Measurements from ENCODE around the gene IL6.
"Not testable (repeated sequence)": the region's sequence is repeated elsewhere in the genome, so short reads cannot be mapped to it uniquely, and the experiment has no call there.

IL6 gene

DNA sequence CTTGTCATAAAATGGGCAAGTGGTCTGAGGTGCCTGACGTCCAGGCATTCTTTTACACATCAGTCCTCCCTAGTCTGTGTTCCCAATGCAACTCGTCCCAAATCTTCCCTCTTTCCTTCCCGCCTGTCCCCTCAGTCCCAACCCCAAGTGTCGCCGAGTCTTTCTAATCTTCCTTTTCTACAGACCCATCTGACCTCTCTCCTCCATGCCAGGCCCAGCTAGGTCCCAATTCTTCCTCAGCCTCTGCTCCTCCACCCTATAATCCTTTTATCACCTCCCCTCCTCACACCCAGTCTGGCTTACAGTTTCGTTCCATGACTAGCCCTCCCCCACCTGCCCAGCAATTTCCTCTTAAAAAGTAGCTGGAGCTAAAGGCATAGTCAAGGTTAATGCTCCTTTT is 22.3 kb upstream of the IL6 start:
- not testable (repeated sequence) for DNase-seq

DNA sequence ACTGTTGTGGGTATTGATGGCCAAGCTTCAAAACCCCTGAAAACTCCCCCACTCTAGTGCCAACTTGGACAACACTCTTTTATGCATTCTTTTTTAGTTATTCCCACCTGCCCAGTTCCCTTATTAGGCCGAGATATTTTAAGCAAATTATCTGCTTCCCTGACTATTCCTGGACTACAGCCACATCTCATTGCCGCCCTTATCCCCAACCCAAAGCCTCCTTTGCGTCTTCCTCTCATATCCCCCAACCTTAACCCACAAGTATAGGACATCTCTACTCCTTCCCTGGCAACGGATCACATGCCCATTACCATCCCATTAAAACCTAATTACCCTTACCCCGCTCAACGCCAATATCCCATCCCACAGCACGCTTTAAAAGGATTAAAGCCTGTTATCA is 21.1 kb upstream of the IL6 start:
- DNase-seq, result not testable (repeated sequence)

DNA sequence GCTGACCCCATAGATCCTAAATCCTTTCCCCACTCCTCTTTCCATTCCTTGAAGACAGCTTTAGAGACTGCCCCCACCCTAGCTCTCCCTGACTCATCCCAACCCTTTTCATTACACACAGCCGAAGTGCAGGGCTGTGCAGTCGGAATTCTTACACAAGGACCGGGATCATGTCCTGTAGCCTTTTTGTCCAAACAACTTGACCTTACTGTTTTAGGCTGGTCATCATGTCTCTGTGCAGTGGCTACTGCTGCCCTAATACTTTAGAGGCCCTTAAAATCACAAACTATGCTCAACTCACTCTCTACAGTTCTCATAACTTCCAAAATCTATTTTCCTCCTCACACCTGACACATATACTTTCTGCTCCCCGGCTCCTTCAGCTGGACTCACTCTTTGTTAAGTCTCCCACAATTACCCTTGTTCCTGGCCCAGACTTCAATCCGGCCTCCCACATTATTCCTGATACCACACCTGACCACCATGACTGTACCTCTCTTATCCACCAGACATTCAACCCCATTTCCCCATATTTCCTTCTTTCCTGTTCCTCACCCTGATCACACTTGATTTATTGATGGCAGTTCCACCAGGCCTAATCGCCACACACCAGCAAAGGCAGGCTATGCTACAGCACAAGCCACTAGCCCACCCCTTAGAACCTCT is 19.8 kb upstream of the IL6 start:
- DNase-seq, result not testable (repeated sequence)

DNA sequence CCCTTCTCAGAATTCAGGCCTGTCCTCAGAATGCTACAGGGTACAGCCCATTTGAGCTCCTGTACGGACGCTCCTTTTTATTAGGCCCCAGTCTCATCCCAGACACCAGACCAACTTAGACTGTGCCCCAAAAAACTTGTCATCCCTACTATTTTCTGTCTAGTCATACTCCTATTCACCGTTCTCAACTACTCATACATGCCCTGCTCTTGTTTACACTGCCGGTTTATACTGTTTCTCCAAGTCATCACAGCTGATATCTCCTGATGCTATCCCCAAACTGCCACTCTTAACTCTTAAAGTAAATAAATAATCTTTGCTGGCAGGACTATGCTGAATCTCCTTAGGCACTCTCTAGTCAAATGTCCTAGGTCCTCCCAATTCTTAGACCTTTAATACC is 18.8 kb upstream of the IL6 start:
- not testable (repeated sequence) for DNase-seq

DNA sequence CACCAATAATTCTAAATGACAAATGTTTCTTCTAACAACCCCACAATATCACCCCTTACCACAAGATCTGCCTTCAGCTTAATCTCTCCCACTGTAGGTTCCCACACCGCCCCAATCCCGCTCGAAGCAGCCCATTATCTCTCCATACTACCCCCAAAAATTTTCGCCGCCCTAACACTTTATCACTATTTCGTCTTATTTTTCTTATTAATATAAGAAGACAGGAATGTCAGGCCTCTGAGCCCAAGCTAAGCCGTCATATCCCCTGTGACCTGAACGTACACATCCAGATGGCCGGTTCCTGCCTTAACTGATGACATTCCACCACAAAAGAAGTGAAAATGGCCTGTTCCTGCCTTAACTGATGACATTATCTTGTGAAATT is 18.3 kb upstream of the IL6 start:
- not testable (repeated sequence) for DNase-seq

DNA sequence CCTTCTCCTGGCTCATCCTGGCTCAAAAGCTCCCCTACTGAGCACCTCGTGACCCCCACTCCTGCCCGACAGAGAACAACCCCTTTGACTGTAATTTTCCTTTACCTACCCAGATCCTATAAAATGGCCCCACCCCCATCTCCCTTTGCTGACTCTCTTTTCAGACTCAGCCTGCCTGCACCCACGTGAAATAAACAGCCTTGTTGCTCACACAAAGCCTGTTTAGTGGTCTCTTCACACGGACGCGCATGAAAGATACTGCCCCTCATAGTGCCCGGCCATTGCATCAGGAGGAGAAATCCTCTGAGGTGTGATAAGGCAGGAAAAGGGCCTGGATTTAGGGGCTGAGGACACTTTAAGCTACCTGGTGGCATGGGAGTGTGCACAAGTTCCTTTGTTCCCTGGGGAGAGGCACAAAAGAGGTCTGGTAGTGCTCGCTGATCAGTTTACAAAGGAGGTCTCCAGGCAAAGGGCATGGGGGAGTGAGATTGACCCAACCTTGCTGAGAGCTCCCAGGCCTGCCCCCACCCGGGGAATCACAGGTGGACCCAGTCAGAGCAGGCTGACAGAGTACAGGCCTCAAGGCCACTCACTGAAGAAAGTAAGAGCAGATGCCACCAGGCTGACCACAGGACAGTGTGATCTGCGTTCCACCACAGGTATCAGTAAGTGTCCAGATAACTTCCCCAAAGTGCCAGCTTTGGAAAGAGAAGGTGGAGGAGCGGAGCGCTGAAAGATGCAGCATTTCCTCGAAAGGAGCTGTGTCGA is 17.8 kb upstream of the IL6 start:
- DNase-seq, result not testable (repeated sequence)

DNA sequence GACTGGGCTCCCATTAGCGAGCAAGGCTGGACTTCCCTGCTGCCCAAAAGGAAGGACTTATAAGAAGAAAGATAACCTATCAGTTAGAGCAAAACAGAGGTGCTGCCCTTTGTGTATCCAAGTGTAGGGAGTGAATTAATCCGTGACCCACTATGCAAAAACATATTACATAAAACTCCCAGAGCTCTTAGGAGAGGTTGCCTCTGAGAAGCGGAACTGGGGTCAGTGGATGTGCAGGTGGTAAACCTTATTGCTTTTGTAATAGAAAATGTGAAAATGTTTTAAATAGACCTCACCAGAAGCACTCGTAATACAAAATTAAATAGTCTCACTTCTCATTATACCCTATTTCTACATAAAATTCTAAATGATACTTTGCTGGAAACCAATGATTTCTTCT is 17.1 kb upstream of the IL6 start:
- DNase-seq, result no peak

DNA sequence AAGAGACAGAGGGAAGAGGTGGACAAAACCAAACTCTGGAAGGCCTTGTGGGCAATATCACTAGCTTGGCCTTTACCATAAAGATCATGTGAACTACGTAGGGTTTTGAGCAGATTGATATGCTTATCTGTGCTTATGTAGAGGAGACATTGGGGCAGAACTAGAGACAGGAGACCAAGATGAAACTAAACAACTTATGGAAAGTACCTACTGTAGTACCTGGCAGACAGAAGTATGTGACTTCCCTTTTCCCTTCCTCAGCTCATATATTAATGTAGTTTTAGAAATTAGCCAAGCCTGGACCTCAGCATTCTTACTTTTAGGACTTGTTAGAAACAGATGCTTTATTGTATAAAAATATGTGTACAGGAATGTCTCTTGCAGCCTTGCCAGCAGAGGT is 14.0 kb upstream of the IL6 start:
- no peak for DNase-seq

DNA sequence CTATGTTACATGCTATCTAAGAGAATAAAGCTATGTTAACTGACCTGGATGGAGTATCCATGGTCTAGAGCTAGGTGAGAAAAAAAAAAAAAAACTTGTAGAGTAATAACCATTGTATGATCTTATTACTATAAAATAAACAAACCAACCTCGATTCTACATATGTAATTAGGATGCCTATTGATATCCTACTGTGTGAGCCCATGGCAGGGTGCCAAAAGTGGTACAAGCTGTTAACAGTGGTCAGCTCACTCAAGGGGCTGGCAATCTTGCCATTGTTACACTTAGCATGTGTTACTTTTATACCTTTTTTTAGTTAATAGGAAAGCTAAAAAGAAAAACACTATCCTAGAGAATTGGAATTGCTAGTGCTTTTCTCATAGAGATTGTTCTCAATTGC is 13.5 kb upstream of the IL6 start:
- no peak for DNase-seq

DNA sequence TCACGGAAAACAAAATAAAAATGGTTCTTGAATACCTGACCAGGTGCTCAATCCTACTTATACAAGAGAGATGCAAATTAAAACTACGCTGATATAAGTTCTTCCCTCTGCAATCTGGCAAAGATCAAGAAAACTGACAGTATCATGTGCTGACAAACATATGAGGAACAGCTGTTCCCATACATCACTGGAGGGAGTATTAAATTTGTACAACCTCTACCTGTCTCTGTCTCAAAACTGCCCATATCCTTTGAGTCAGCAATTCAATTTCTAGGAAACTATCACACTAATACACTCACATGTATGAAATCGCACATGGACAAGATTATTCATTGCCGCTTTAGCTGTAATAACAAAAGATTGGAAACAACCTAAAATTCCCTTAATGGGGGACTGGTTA is 11.0 kb upstream of the IL6 start:
- DNase-seq, result no peak

DNA sequence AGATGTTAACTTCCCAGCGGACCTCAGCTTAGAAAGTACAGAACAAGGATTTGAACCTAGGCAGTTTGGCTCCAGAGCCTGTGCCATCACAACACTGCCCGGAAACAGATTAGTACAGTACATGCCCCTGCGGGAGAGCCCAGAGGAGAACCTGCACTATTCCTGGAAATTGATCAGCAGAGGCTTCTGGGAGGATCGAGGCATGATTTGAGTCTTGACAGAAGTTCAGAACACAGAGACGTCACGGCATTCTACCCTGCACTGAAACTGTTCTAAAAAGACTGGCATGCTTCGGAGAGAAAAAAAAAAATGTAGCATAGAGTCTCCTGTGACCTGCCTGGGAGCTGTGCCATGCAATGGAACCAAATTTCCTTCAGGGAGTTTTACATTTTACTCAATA is 9.2 kb upstream of the IL6 start:
- no peak for DNase-seq

DNA sequence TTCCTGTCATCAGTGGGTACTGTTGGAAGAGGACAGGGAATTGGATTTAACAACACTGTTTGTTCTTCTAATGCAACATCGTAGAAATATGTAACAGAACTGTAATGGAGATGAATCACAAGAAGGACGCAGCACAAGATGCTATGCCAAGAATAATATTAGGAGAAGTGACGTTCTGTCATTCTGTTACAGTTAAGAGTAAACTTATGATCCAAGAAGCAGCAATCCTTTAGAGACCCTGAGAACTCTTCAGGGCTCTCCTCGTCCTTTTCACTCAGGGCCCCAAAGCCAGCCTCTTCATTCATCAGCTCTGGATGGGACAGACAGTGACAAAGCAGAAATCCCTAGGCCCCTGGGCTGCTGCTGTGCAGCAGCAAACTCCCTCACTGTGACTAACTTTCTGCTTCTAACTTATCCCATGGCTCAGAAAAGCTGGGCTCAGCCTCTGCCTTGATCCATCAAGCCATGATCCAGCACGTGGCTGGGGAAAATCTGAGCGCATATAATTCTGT is 8.7 kb upstream of the IL6 start:
- peak; percentile 43 for DNase-seq

DNA sequence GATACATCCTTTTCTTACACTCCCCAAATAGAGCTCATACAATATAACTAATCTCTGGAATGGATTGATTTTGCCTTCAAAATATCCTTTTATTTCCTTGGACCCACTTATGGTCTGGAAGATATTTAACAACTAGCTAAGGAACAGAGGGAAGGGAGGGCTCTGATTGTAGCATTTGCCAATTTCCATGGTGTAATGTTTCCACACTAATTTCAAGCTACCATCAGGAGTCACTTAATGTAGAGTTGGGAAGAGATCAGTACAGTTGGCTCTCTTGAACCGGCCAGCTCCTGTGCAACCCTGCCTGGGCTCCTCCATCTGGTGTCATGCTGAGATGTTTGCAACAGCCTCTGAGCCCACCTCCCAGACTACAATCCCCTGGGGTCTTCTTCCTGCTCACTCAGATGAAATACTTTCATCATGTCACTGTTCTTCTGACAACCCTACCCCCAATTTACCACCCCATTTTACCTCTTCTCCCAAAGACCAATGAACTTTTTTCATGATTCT is 8.0 kb upstream of the IL6 start:
- no peak for DNase-seq

DNA sequence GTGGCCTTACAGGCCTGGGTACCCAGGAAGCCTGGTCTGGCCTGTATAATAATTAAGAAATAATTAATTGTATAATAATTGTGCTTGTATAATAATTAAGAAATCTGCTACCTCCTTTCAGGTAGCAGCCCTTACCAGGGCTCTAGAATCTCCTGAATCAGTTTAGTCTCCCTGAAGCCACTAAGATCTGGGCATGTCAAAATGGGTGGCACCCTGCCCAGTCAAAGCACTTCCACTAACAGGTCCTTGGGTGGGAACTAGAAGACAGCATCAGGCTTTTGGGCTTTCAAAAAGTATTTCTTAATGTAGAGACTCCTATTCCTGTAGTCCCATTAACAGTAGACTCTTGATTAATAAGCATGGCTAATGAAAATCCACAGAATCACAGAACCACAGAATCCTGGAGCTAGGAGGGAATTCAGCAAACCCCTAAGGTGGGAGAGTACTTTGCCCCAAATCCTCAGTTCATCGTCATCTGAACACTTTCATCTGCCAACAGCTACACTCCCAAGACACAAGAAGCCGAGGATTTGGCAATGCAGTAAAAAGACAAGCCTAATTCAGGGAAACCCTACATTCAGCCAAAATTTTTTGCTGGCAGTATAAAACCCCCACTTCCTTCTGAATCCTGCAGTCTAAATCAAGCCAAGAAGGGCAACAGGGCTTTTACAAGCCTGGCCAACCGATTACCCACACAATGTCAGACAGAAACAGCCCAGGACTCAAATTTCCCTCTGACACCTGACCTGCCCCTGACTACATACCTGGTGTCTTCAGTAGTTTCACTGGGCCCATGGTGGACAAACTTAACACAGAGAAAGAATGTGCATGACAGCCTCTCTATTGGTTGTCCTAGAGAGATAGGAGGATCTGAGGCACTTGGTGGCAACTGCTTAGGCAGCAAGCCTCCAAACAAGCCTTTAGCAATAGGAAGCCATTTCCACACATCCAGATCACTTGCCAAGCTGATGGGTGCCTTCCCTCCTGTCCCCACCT is 5.9 kb upstream of the IL6 start:
- DNase-seq, result no peak

DNA sequence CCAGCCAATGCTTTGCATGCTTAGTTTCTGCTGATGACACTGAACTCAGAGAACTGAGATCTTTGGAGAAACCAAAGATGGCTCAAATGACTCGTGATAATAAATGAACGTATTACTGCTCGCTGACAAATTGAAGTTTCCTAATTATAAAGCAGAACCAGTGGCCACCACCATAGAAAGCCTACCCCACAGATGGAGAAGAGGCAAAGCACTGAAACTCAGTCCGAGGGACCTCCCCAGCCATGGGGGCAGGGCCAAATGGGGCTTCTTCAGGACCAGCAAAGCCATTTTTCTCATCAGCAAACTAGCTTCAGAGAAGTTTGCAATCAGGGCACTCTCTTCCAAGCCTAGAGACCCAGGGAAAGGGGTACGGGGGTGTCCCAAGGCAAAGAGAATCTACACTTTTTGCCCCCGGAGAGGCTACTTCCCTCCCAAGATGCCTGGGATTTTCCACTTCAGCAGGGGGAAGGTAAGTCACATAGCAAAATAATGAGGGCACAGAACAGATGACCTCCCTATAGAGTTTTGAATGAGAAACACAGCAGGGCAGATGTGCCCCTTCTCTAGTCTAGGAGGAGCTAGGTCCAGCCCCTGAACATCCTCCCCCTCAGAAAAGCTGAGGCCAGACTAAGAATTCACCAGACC is 4.3 kb upstream of the IL6 start:
- DNase-seq, result no peak

DNA sequence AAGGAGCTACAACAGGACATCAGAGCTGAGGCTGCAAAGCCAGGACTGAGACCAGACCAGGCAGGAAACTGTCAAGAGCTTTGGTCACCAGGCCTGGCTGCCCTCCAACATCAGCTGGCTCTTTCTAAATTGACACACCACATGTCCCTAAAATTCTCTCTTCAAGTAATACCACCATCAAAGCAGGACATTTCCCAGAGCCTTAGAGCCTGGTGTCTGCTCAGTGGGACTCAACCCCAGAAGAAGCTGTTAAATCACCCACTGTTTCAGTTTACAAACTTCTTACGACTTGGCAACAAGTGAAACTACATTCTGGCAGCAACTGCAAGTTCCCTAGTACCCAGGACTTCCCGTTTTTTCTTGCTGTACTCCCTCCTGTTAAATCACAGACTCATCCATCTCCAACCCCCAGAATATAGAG is 3.8 kb upstream of the IL6 start:
- DNase-seq, result no peak

DNA sequence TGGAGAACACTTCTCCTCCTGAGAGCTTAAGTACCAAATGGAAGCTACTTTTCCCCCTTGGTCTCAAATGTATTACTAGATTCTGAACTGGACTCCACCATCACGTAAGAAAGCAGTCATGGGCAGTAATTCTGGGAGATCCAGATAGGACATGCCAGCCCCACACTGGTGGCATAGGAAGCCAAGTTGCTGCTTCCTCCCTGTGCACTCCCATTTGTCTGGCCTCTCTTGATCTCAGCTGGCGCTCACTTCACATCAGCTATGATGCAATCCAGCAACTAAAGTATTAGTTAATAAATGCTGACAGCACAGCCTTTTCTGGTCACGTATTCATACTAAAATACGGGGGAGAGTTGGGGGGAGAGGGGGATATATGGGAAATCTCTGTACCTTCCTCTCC is 3.4 kb upstream of the IL6 start:
- DNase-seq, result no peak

DNA sequence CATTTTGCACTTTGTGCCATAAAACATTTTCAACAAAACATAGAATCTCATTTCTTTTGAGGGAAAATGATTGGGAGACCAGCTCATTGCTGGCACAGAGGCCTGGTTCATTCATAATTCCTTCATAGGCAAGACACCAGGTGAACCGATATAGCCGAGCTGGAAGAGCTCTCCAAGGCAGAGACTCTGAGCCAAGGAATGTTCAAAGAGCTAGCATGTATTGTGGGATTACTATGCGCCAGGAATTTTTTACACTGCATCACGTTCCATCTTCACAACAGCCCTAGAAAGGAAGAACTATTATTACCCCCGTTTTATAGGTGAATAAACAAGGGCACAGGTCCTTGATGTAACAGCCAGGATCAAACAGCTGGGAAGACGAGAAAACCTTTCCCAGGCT is 2.1 kb upstream of the IL6 start:
- DNase-seq, result no peak

DNA sequence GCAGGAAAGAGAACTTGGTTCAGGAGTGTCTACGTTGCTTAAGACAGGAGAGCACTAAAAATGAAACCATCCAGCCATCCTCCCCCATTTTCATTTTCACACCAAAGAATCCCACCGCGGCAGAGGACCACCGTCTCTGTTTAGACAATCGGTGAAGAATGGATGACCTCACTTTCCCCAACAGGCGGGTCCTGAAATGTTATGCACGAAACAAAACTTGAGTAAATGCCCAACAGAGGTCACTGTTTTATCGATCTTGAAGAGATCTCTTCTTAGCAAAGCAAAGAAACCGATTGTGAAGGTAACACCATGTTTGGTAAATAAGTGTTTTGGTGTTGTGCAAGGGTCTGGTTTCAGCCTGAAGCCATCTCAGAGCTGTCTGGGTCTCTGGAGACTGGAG is 1.4 kb upstream of the IL6 start:
- no peak for DNase-seq

DNA sequence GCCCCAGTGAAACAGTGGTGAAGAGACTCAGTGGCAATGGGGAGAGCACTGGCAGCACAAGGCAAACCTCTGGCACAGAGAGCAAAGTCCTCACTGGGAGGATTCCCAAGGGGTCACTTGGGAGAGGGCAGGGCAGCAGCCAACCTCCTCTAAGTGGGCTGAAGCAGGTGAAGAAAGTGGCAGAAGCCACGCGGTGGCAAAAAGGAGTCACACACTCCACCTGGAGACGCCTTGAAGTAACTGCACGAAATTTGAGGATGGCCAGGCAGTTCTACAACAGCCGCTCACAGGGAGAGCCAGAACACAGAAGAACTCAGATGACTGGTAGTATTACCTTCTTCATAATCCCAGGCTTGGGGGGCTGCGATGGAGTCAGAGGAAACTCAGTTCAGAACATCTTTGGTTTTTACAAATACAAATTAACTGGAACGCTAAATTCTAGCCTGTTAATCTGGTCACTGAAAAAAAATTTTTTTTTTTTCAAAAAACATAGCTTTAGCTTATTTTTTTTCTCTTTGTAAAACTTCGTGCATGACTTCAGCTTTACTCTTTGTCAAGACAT is 574 bp upstream of the IL6 start:
- DNase-seq, result peak; percentile 43

DNA sequence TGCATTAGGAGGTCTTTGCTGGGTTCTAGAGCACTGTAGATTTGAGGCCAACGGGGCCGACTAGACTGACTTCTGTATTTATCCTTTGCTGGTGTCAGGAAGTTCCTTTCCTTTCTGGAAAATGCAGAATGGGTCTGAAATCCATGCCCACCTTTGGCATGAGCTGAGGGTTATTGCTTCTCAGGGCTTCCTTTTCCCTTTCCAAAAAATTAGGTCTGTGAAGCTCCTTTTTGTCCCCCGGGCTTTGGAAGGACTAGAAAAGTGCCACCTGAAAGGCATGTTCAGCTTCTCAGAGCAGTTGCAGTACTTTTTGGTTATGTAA is 675 bp downstream of the IL6 start:
- DNase-seq, result no peak

DNA sequence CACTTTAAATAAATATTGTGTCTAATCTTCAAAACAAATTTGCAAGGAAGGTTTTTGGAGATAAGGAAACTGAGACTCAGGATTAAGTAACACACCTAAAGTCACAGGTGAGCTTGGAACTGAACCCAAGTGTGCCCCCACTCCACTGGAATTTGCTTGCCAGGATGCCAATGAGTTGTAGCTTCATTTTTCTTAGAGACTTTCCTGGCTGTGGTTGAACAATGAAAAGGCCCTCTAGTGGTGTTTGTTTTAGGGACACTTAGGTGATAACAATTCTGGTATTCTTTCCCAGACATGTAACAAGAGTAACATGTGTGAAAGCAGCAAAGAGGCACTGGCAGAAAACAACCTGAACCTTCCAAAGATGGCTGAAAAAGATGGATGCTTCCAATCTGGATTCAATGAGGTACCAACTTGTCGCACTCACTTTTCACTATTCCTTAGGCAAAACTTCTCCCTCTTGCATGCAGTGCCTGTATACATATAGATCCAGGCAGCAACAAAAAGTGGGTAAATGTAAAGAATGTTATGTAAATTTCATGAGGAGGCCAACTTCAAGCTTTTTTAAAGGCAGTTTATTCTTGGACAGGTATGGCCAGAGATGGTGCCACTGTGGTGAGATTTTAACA is 1.5 kb downstream of the IL6 start:
- no peak for DNase-seq

All from T1000 (cell line).